Measurements from ENCODE around the gene SARDH.

DNA sequence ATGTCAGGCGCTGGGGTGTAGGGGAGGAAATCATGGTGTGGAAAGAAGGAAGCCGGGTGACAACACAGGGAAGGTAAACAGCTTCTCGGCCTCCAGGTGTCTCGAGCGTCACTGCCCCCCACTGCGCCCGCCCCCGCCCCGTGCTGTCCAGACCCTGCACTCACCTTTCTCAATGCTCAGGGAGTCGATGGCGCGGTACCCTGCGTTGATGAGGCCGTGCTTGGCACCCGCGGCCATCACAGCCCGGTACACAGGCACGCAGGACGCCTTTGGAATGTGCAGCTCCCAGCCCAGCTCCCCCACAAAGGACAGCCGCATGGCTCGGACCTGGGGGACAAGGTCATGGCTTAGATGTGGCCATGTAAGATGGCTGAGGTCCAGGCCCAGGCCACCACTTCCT, 66.8 kb downstream of the SARDH start:
- TF ChIP-seq, protein P1, sequence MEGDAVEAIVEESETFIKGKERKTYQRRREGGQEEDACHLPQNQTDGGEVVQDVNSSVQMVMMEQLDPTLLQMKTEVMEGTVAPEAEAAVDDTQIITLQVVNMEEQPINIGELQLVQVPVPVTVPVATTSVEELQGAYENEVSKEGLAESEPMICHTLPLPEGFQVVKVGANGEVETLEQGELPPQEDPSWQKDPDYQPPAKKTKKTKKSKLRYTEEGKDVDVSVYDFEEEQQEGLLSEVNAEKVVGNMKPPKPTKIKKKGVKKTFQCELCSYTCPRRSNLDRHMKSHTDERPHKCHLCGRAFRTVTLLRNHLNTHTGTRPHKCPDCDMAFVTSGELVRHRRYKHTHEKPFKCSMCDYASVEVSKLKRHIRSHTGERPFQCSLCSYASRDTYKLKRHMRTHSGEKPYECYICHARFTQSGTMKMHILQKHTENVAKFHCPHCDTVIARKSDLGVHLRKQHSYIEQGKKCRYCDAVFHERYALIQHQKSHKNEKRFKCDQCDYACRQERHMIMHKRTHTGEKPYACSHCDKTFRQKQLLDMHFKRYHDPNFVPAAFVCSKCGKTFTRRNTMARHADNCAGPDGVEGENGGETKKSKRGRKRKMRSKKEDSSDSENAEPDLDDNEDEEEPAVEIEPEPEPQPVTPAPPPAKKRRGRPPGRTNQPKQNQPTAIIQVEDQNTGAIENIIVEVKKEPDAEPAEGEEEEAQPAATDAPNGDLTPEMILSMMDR (conservative IDR thresholded peaks at IDR 0.05), result no peak
- TF ChIP-seq EZH2 (IDR thresholded peaks at IDR 0.05; ENCODE audit: low read depth), result no peak

Measured in PC-9 (cell line).